Right cardiac atrium (tissue), 5 donors: ENCODE measurements around the gene PTH1R. TPM values are rescaled to one million over a fixed set of nuclear protein-coding genes. Genes with fewer than 3 reads are reported as not detected.

Experiments
- ATAC-seq, 2 donors: fragments of 200-7000 bp; cut with Tn5 transposase; one replicate each; pipeline versions ENCODE4 v1.8.0 to v1.9.1; 2020; ENCODE audit warnings: moderate library complexity in 2 of 2, mild to moderate bottlenecking in 1 of 2
- DNase-seq, 3 donors: peaks; one replicate each; pipeline ENCODE4 v3.0.0-alpha.2; 2020
- H3K27ac ChIP-seq: one replicate; pipeline ENCODE4 v1.5.1; 2013; ENCODE audit warnings: mild to moderate bottlenecking, low read length, control low read depth, moderate library complexity
- H3K27me3 ChIP-seq: one replicate; pipeline ENCODE4 v1.6.1; 2013; ENCODE audit not compliant: control insufficient read depth, insufficient read depth
- H3K4me1 ChIP-seq: one replicate; pipeline ENCODE4 v1.6.1; 2013; ENCODE audit warnings: low read length; ENCODE audit not compliant: control insufficient read depth, insufficient read depth
- H3K4me3 ChIP-seq: one replicate; pipeline ENCODE4 v1.5.1; 2013; ENCODE audit warnings: low read length, control low read depth
- H3K9me3 ChIP-seq: one replicate; pipeline ENCODE4 v1.6.1; 2013; ENCODE audit warnings: low read length; ENCODE audit not compliant: control insufficient read depth
- WGBS: extraction: QIAGEN DNeasy Blood & Tissue Kit; methylation state at CpG from one replicate; pipeline ENCODE4 v1.1.7; 2013; 5-methylcytosine and 5-hydroxymethylcytosine counted together
- intact Hi-C, 4 donors: fragments of 100-400 bp; cut with DNase I; formaldehyde crosslinking; loops; one replicate each; pipeline versions ENCODE4 v1.11.0 to v1.14.0; 2022 to 2023
- polyA plus RNA-seq: library from polyadenylated mRNA; stranded (reverse); fragments of 200-250 nt; gene quantifications from one replicate; pipeline ENCODE4 v1.2.3, GENCODE V29; 2013
- total RNA-seq, 4 donors: library from RNA; stranded (reverse); fragmentation: NEBNext Ultra II Directional; extraction: Animal tissue kit (Norgen Biotek cat#: 25700); gene quantifications; one replicate each; pipeline ENCODE4 v1.2.1, GENCODE V29; 2021
- donor health status: healthy with polysubstance abuse.
- donor health status: DM: no; HTN: yes; CAD: no.
- donor health status: DM: no; HTN: no; CAD: no.
- donor health status: DM: no; HTN: yes; CAD: no; lungs with severe emphysema.
- donor health status: DM: yes; HTN: yes; CAD: no.

The PTH1R gene
- total and polyA plus RNA-seq, 5 donors, result 9.3 to 18.5 (median 12.9) TPM

GRCh38 chr3:46930166-46930944 lies 52.8 kb downstream of the PTH1R start:
- no peak for ATAC-seq
- Histone ChIP-seq H3K4me1 (peaks cover 51% of the 10 kb centered on the region), H3K27me3 (no peaks in the 10 kb centered on the region), H3K9me3 (no peaks in the 10 kb centered on the region), H3K4me3 (no peak overlapping the region), H3K27ac (peak overlapping the region; percentile 75)
- 63% methylated on average over 9 of the region's 9 CpGs for WGBS
- peak in 1 of 3 donors; percentile 66 for DNase-seq
- intact Hi-C loops, result no loop called here

- no peak for ATAC-seq
- DNase-seq, result no peak
- peaks cover 54% of the 10 kb centered on the region for H3K4me1 ChIP-seq
- no peaks in the 10 kb centered on the region for H3K27me3 ChIP-seq
- H3K9me3 ChIP-seq, result no peaks in the 10 kb centered on the region
- no peak overlapping the region for H3K4me3 ChIP-seq
- peak overlapping the region; percentile 75 for H3K27ac ChIP-seq
- WGBS, result 70% methylated on average over 3 of the region's 3 CpGs
- intact Hi-C loops, result no loop called here
These were observed 53.5 kb downstream of the PTH1R start for GRCh38 chr3:46930945-46931403.

GRCh38 chr3:46931631-46932331 lies 54.3 kb downstream of the PTH1R start:
- Histone ChIP-seq H3K9me3 (no peaks in the 10 kb centered on the region), H3K4me1 (peaks cover 57% of the 10 kb centered on the region), H3K27ac (peak overlapping the region; percentile 75)

DNA sequence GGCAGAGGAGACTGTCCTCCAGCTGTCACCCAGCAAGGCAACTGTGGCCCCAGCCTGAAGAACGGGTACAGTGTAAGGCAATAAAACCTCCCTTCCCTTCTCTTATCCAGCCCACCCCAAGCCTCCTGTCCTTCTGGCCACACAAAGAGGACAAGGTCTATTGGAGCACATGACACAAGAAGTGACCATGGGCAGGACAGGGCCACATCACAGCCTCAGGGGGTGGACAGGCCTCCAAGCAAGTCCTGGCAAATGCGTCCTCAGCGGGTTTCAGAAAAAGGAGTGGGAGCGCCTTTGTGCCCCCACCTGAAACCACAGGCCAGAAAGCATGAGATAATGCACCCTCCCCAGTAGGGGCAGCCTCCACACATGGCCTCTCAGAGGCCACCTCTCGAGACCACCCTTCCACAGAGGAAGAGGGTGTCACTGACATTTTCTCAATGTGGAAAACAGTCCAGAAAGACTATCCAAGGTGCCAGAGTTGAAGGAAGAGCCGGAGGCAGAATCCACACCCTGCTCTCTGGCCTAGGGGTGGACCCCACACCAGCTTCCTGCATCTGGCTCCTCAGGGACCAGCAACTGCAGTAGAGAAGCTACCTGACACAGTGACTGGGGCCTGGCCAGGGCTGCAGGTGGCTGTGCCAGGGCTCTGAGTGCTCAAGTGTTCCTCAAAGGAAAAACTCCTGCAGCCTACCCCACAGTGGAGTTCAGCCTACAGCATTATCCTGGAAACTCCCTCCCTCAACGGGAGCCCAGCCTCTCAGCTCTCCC lies 55.1 kb downstream of the PTH1R start:
- no peaks in the 10 kb centered on the region for H3K9me3 ChIP-seq
- 66% methylated on average over 7 of the region's 7 CpGs for WGBS
- no peaks in the 10 kb centered on the region for H3K27me3 ChIP-seq
- no peak overlapping the region for H3K4me3 ChIP-seq
- H3K4me1 ChIP-seq, result peaks cover 56% of the 10 kb centered on the region
- intact Hi-C loops, result no loop called here
- ATAC-seq (no peak), DNase-seq (peak in 1 of 3 donors; percentile 46)
- H3K27ac ChIP-seq, result peak overlapping the region; percentile 75

More at GRCh38 chr3:46931631-46932331, 54.3 kb downstream of the PTH1R start:
- peak in 2 of 3 donors; percentile 84 to 86 for DNase-seq
- ATAC-seq, result peak in 1 of 2 donors; percentile 14
- WGBS, result 32% methylated on average over 6 of the region's 6 CpGs
- no peak overlapping the region for H3K4me3 ChIP-seq
- intact Hi-C loops, result no loop called here
- H3K27me3 ChIP-seq, result no peaks in the 10 kb centered on the region

DNA sequence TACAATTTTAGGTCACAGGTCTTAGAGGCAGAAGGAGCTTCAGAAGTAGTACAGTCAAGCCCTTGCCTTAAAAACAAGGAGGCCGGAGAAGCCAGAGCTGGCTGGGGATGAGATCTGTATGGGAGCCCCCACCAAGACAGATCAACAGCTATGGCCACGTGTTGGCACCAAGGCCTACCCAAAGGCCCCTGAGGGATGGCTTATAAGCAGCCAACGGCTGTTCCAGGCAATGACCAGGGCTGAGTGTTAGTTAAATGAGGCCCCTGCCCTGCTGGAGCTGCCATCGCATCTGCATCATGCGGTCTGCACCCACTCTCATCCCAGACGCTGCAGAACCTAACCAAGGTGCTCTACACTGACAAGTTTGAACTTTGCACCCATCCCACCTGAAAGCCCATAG lies 55.7 kb downstream of the PTH1R start:
- intact Hi-C loops, result no loop called here

DNA sequence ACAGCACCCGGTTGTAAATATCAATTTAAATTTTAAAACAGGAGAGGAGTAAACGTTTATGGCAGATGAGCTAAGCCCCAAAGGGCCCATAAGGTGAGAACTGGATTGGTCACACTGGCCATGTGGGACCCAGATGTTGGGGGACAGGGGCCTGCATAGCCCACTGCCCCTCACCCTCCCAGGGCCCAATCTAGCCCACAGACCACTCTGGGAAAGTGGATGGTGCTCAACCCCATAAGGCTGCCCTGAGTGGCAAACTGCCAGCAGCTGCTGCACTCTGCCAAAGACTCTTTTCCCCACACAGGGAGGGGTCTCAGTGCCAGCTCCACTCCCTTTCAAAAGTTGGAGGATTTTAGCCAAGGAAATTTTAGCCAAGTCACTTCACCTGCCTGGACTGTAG lies 56.6 kb downstream of the PTH1R start:
- DNase-seq, result peak in 1 of 3 donors; percentile 71
- Histone ChIP-seq H3K9me3 (no peaks in the 10 kb centered on the region), H3K4me3 (no peak overlapping the region), H3K4me1 (peaks cover 60% of the 10 kb centered on the region), H3K27ac (peak overlapping the region; percentile 88), H3K27me3 (no peaks in the 10 kb centered on the region)
- WGBS, result 48% methylated on average over 2 of the region's 2 CpGs
- intact Hi-C loops, result no loop called here
- ATAC-seq, result no peak

More for the DNA sequence above, 55.7 kb downstream of the PTH1R start:
- 51% methylated on average over 6 of the region's 6 CpGs for WGBS
- no peaks in the 10 kb centered on the region for H3K9me3 ChIP-seq
- peak overlapping the region; percentile 75 for H3K27ac ChIP-seq
- peaks cover 60% of the 10 kb centered on the region for H3K4me1 ChIP-seq
- ATAC-seq (no peak), DNase-seq (peak in 1 of 3 donors; percentile 35)
- H3K27me3 ChIP-seq, result no peaks in the 10 kb centered on the region
- no peak overlapping the region for H3K4me3 ChIP-seq

DNA sequence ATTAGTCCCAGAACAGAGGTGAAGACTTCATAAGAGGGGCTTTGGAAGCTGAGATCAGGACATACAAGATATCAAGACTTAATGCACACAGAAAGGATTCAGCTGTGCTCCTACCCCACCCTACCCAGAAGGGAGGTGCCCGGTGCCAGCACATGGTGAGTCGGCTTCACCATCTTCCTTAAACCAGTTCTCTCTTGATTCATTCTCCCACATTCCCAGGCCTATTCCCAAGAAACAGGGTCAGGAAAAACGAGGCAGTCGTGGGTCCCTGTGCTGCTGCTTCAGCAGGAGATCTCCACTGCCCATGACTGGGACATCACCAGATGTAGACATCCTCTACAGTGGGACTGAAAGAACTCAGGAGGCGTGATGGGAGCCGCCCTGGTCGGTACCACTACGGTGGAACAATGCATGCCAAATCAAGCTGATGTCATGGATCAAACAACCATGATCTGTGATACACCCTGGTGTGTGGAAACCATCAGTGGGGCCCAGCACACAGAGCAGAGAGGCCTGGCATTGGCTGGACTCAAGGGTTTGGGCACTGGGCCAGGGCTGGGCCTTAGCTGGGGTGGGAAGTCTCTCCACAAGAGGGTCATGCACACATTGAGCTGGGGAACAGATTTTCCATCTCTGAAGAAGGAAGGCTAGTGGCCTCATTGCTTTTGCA lies 57.1 kb downstream of the PTH1R start:
- no peak overlapping the region for H3K4me3 ChIP-seq
- peak; percentile 42 to 47 for ATAC-seq
- H3K4me1 ChIP-seq, result peaks cover 60% of the 10 kb centered on the region
- intact Hi-C loops, result loop anchor here in 2 of 4 donors (5.0 kb wide), 1 partner anchor 43 kb away; the partner anchor contains the start of genes CCDC12 (in 2 of the 2) and NBEAL2 (in 2 of the 2)
- H3K27me3 ChIP-seq, result no peaks in the 10 kb centered on the region
- DNase-seq, result peak; percentile 68 to 85 (median 84)
- H3K9me3 ChIP-seq, result no peaks in the 10 kb centered on the region
- WGBS, result 57% methylated on average over 8 of the region's 8 CpGs
- peak overlapping the region; percentile 88 for H3K27ac ChIP-seq

GRCh38 chr3:46935168-46935858 lies 57.8 kb downstream of the PTH1R start:
- peak; percentile 92 to 93 for ATAC-seq
- no peak overlapping the region for H3K4me3 ChIP-seq
- 39% methylated on average over 7 of the region's 7 CpGs for WGBS
- peak overlapping the region; percentile 88 for H3K27ac ChIP-seq
- H3K9me3 ChIP-seq, result no peaks in the 10 kb centered on the region
- H3K27me3 ChIP-seq, result no peaks in the 10 kb centered on the region
- peak; percentile 87 to 93 (median 91) for DNase-seq
- peaks cover 58% of the 10 kb centered on the region for H3K4me1 ChIP-seq
- intact Hi-C loops, result loop anchor here in 2 of 4 donors (5.0 kb wide), 1 partner anchor 42 kb away; the partner anchor contains the start of genes CCDC12 (in 2 of the 2) and NBEAL2 (in 2 of the 2)

DNA sequence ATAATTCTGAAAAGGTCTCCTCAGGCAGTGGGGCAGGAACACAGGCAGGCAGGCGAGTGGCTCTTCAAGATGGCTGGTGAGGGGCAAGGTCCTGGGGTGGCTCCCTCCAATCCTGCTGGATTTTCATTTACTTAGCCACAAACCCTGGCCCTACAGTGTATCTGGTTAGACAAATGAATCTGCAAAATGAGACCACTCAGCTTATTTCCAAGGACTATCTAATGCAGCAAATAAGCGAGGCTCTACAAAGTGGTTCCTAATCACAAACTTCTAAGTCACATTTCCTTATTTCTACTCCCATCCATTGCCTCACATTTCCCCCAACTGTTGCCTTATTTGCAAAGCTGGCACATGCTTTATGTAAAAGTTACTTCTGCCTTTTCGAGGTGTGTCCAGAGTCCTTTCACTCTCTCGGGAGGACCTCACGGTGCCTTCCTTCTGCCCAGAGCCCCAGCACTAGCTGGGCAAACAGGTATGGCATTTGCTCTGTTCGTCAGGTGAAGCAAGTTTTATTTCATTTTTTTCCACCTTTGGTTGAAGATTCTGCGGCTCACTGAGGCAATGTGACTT lies 58.6 kb downstream of the PTH1R start:
- DNase-seq (peak in 1 of 3 donors; percentile 28), ATAC-seq (no peak)
- Histone ChIP-seq H3K4me3 (no peak overlapping the region), H3K4me1 (peaks cover 57% of the 10 kb centered on the region), H3K9me3 (no peaks in the 10 kb centered on the region), H3K27ac (peak overlapping the region; percentile 90), H3K27me3 (no peaks in the 10 kb centered on the region)
- 73% methylated on average over 7 of the region's 7 CpGs for WGBS
- intact Hi-C loops, result loop anchor here in 2 of 4 donors (5.0 kb wide), 1 partner anchor 41 kb away; the partner anchor contains the start of genes CCDC12 (in 2 of the 2) and NBEAL2 (in 2 of the 2)
